Gastroesophageal sphincter (tissue), 3 donors: ENCODE results near the gene DKK2.

Experiments used
- EP300 ChIP-seq: sonication (generic); formaldehyde crosslinking; IDR thresholded peaks from one replicate; pipeline ENCODE4 v1.6.1; 2017; ENCODE audit warnings: antibody characterized with exemption, mild to moderate bottlenecking
- POLR2A ChIP-seq, 2 donors: fragments of 450-650 bp; IDR thresholded peaks; one replicate each; pipeline ENCODE4 v1.6.1; 2017; ENCODE audit warnings: antibody characterized with exemption in 2 of 2, mild to moderate bottlenecking in 2 of 2, moderate library complexity in 1 of 2
- POLR2AphosphoS5 ChIP-seq: sonication (generic); formaldehyde crosslinking; IDR thresholded peaks from one replicate; pipeline ENCODE4 v1.6.1; 2017; ENCODE audit warnings: antibody characterized with exemption
- TF ChIP-seq, protein P1 (sequence below), 4 experiments: fragments of 200-600 bp in 2 of 4; fragments of 450-650 bp in 2 of 4; sonication (generic) in 1 of 4; IDR thresholded peaks; one replicate each; pipeline ENCODE4 v1.5.1; 2017 to 2019; ENCODE audit warnings: antibody characterized with exemption in 4 of 4, mild to moderate bottlenecking in 2 of 4, moderate library complexity in 2 of 4

GRCh38 chr4:107050525-107051135 is 14.5 kb upstream of the DKK2 start:
- TF ChIP-seq, protein P1, sequence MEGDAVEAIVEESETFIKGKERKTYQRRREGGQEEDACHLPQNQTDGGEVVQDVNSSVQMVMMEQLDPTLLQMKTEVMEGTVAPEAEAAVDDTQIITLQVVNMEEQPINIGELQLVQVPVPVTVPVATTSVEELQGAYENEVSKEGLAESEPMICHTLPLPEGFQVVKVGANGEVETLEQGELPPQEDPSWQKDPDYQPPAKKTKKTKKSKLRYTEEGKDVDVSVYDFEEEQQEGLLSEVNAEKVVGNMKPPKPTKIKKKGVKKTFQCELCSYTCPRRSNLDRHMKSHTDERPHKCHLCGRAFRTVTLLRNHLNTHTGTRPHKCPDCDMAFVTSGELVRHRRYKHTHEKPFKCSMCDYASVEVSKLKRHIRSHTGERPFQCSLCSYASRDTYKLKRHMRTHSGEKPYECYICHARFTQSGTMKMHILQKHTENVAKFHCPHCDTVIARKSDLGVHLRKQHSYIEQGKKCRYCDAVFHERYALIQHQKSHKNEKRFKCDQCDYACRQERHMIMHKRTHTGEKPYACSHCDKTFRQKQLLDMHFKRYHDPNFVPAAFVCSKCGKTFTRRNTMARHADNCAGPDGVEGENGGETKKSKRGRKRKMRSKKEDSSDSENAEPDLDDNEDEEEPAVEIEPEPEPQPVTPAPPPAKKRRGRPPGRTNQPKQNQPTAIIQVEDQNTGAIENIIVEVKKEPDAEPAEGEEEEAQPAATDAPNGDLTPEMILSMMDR (IDR thresholded peaks at IDR 0.05), result peak in 3 of 4 experiments; percentile 28 to 41 (median 35)
- TF ChIP-seq POLR2AphosphoS5 (no peak), EP300 (no peak), POLR2A (IDR thresholded peaks at IDR 0.05) (no peak)
